GM19455 (cell line): ENCODE measurements around the gene PABPC1L.

ENCODE experiments used
- ATAC-seq: cut with Tn5 transposase; IDR thresholded peaks from one replicate; pipeline ENCODE4 v1.9.1; 2021; ENCODE audit not compliant: unreplicated experiment

The PABPC1L gene

DNA sequence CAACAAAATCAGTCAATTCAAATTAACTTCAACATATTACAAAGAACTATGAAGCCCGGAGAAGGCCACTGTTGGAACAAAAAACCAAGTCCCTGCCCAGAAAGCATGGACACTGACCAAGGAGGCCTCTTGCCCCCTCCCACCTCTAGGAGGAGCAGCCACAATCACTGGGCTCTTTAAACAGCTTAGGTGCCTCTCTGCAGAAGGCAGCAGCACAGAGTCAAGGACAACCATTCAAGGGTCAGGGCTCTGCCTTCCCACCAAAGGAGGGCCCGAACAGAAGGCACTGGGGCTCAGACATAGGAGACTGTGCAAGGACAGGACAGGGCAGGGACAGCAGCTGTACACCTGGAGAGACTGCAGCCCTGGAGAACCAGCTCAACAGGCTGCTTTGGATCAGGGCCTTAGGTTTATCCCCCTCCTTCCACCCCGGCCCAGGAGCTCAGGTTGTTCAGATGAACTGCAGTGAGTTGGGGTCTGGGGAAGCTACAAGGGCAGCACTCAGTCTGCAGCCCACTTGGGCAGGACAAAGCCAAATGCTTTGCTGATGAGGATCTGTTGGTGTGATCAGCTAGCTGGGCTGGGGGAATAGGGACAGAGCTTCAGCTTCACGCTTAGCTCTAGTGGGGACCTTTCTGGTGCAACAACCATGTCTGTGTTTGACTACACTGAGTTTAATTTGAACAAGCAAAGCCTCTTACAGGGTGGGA is 32.6 kb downstream of the PABPC1L start:
- no peak for ATAC-seq

DNA sequence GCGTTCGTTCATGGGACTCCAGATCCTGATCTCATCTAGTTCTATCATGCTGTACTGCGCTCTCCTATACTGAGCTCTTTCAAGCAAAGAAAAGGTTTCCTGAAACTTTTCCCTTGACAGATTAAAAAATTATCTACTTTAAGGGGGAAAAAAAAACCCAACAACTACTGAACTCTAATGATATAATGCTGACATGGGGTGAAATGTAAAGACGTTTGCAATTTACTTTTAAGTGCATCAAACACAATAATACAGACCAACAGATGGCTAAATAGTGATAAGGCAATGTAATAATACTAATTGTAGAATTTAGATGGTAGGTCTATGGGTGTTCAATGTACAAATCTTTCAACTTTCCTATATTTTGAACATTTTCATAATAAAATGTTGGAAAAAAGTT is 34.0 kb downstream of the PABPC1L start:
- no peak for ATAC-seq

- ATAC-seq: no peak
Observed at GRCh38 chr20:44945261-44945660, 35.4 kb downstream of the PABPC1L start.

- no peak for ATAC-seq
Observed at GRCh38 chr20:44946271-44946852, 36.5 kb downstream of the PABPC1L start.

GRCh38 chr20:44948107-44948506 is 38.2 kb downstream of the PABPC1L start:
- no peak for ATAC-seq

GRCh38 chr20:44948513-44948912 is 38.7 kb downstream of the PABPC1L start:
- ATAC-seq: no peak

GRCh38 chr20:44950368-44950767 is 40.5 kb downstream of the PABPC1L start:
- no peak for ATAC-seq

DNA sequence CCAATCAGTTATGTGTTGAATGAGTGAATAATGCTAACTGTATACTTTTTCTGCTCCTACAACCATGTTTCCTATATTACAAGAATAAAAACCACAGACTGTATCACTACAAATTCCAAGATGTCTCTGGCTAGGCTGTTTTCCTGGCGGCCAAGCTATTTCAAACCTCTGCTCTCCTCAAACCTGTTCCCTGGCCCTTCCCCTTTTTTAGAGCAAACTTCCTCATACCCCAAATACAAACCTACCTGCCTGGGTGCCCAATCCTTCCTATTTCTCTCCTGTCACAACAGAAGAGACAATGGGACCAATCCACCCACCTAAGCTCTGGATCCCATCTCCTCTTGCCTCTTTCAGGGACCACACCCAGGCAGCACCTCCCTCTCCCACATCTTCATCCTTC is 42.9 kb downstream of the PABPC1L start:
- ATAC-seq: no peak

GRCh38 chr20:44954211-44954610 is 44.4 kb downstream of the PABPC1L start:
- ATAC-seq: no peak

- no peak for ATAC-seq
Observed at GRCh38 chr20:44955270-44955669, 45.4 kb downstream of the PABPC1L start.

DNA sequence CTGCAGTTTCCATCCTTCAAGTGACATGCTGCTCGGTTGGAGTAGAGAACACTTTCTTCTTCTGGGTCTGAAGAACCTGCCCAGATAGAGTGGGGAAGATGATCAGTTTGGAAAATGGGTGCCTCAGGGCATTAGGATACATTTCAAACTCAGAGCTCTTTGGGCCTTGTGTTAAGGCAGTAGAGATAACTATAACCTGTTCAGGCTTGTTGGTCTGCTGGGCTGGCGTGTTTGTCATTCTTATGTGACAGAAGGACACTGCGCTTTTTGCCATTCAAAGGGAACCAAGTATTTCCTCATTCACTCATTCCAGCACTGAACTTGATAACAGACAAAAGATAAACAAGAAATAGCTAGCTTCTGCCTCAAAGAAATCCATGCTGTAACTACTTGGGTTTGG is 46.5 kb downstream of the PABPC1L start:
- ATAC-seq: no peak

DNA sequence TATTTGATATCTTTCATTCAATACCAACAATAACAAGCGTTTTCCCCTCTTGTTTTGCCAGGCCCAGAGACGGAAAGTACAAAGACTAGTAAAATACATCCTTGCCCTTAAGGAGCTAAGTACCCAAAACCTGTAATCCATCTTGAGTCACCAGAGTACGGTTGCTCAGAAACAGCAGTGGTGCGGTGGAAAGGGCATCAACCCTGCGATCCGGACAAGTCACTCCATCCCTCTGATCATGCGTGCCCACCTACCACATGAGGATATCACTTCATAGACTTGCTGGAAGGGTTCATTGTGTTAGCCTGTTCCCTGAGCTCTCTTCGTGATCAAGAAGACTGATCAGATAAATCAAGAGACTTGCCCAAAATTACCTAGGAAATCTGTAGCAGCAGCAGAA is 48.4 kb downstream of the PABPC1L start:
- no peak for ATAC-seq

GRCh38 chr20:44959082-44959637 is 49.3 kb downstream of the PABPC1L start:
- ATAC-seq: no peak

- no peak for ATAC-seq
Observed at GRCh38 chr20:44959638-44960102, 49.8 kb downstream of the PABPC1L start.

GRCh38 chr20:44960103-44960852 is 50.4 kb downstream of the PABPC1L start, which contains the start of gene TOMM34:
TSS of gene TOMM34 (minus strand) at chr20:44960397. CDS start at chr20:44960333, 64 bp downstream.
- peak; percentile 89 for ATAC-seq

DNA sequence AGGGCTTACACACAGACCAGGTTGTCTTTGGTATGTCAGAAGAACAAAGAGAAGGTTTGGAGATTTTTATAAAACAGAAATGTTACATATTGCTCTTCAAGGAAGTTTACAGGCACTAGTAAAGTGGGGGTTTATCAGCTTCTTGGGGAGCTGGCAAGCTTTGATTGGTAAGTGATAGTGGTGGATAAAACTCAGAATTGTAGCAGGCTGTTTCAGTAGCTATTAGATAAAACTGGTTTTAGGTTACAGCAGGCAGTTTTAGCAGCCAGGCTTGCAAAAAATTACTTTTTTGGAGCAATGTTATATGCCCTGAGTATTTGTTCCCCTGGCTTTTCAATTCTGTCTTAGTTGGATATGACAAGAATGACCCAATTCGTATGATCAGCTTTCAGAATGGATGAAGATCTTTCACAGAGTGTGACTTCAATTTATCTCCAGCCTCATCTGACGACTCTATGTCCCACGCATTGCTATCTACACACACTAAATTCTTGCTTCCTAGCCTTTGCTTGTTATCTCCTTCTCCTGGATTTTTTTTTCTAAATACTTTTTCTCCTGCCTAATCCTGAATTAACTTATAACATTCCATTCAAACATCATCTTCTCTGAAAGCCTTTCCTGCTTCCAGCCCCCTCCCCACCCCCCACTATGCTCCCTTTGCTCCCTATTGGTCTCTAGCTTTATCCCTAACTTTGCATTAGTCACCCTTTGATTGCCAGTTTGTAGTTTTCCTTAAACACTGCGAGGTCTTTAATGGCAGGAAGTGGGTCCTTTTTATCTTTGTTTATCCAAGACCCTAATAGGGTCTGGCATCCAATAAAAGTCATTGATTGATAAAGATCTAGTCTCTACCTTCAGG is 51.4 kb downstream of the PABPC1L start:
- ATAC-seq: no peak

DNA sequence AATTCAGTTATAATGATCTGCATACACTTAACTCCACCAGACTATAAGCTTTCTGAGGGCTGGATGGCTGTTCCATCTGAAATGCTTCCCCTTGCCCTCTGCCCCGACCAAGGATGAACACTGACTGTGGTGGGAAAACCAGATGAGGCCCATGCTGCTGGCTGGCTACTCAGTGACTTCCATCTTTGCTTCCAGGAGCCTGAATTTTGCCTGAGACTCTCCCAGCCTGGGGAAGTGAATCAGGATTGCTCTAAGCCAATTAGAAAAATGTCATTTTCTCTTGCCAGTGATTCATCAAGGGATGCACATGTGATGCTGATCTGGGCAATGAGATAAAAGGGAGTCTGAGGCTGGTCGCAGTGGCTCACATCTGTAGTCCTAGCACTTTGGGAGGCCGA is 52.0 kb downstream of the PABPC1L start:
- ATAC-seq: no peak

DNA sequence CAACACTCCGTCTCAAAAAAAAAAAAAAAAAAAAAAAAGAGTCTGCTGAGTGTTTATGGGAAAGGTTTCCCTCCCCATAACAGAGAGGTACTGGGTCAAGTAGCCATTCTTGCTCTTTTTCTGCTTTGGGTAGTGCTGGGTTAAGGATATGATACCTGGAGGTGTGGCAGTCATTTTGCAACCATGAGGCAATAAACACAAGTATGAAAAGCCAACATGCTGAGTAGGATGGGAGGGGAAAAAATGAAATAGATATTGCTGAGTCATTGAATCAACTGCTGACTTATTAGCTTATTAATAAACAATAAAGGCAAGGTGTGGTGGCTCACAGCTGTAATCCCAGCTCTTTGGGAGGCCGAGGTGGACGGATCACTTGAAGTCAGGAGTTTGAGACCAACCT is 52.6 kb downstream of the PABPC1L start:
- no peak for ATAC-seq

GRCh38 chr20:44963325-44964215 is 53.7 kb downstream of the PABPC1L start:
- no peak for ATAC-seq

- no peak for ATAC-seq
Observed at GRCh38 chr20:44965651-44966029, 55.8 kb downstream of the PABPC1L start.
